ENCODE measurements around the gene PPP2R5D. TPM values are rescaled to one million over a fixed set of nuclear protein-coding genes. Genes with fewer than 3 reads are reported as not detected.

Gene PPP2R5D
- total RNA-seq, 4 donors from 2014 or later, result 38.0 to 87.5 (median 52.9) TPM

DNA sequence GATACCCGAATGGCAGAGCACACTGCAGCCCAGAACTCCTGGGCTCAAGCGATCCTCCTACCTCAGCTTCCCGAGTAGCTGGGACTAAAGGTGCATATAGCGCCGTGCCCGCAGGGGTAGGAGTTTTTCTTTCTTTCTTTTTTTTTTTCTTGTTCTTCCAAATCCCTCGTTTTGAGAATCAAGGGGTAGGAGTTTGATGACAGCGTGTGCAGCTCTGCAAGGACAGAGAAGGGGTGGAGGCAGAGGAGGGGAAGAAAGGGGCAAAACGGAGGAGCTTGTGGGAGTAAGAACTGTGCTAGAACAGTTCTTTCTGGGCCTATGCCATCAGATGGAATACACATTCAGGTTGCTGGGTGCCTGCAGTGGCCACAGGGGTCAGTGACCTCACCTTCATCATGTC, 52.3 kb downstream of the PPP2R5D start:
- Histone ChIP-seq H3K36me3 (peaks cover 0 to 13% (median 0%) of the 10 kb centered on the region in 4 donors), H3K27ac (no peak overlapping the region), H3K27me3 (no peaks in the 10 kb centered on the region), H3K9me3 (no peaks in the 10 kb centered on the region), H3K4me1 (no peaks in the 10 kb centered on the region), H3K4me3 (no peak overlapping the region)
- no peak for DNase-seq
- 88 to 94% methylated on average over 8 to 9 of the region's 9 CpGs for WGBS, 2 donors (ENCODE audit: low coverage in 1 of 2)
- TF ChIP-seq, protein P1, sequence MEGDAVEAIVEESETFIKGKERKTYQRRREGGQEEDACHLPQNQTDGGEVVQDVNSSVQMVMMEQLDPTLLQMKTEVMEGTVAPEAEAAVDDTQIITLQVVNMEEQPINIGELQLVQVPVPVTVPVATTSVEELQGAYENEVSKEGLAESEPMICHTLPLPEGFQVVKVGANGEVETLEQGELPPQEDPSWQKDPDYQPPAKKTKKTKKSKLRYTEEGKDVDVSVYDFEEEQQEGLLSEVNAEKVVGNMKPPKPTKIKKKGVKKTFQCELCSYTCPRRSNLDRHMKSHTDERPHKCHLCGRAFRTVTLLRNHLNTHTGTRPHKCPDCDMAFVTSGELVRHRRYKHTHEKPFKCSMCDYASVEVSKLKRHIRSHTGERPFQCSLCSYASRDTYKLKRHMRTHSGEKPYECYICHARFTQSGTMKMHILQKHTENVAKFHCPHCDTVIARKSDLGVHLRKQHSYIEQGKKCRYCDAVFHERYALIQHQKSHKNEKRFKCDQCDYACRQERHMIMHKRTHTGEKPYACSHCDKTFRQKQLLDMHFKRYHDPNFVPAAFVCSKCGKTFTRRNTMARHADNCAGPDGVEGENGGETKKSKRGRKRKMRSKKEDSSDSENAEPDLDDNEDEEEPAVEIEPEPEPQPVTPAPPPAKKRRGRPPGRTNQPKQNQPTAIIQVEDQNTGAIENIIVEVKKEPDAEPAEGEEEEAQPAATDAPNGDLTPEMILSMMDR (IDR thresholded peaks at IDR 0.05), result no peak
- intact Hi-C loops (cut with DNase I; ENCODE audit: low total_unique reads), result no loop called here
- in situ Hi-C loops (cut with MboI; ENCODE audit: low pct_ligation_motif_present in 1 of 4, low pct_unique_long_range_greater_than_20kb in 1 of 4, low sequenced_read_pairs in 3 of 4), result no loop called here

DNA sequence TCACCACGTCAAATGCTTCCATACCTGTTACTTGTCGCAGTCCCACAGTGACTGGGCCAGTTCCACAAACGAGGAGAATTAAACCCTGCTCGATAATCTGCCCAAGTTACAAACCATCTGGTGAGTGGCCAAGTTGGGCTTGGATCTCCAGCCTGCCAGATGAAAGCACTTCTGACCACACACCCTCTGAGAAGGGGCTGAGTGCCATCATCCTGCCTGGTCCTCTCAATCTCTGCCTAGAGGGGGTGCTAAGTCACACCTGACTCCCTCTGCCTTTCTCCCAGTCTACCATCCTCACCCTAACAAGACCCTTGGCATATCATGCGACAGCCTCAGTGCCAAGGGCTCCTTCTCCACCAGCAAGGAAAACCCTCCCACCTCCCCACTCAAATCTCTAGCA, 52.8 kb downstream of the PPP2R5D start:
- H3K9me3 ChIP-seq, result no peaks in the 10 kb centered on the region
- H3K27ac ChIP-seq, result no peak overlapping the region
- DNase-seq, result no peak
- intact Hi-C loops (cut with DNase I; ENCODE audit: low total_unique reads) (no loop called here), in situ Hi-C loops (cut with MboI; ENCODE audit: low pct_ligation_motif_present in 1 of 4, low pct_unique_long_range_greater_than_20kb in 1 of 4, low sequenced_read_pairs in 3 of 4) (no loop called here)
- WGBS, 2 donors (ENCODE audit: low coverage in 1 of 2), result 81% methylated on average over 5 of the region's 5 CpGs; no CpG with 5 or more reads in 1 of the 2 donors
- no peak for TF ChIP-seq POLR2A (IDR thresholded peaks at IDR 0.05)
- TF ChIP-seq EP300 (IDR thresholded peaks at IDR 0.05; ENCODE audit: low read depth), result no peak
- TF ChIP-seq, protein P1 (IDR thresholded peaks at IDR 0.05), result no peak
- TF ChIP-seq POLR2AphosphoS5 (IDR thresholded peaks at IDR 0.05), result no peak
- no peaks in the 10 kb centered on the region for H3K27me3 ChIP-seq
- H3K4me3 ChIP-seq, result no peak overlapping the region
- no peaks in the 10 kb centered on the region for H3K4me1 ChIP-seq
- peaks cover 0 to 13% (median 0%) of the 10 kb centered on the region in 4 donors for H3K36me3 ChIP-seq

DNA sequence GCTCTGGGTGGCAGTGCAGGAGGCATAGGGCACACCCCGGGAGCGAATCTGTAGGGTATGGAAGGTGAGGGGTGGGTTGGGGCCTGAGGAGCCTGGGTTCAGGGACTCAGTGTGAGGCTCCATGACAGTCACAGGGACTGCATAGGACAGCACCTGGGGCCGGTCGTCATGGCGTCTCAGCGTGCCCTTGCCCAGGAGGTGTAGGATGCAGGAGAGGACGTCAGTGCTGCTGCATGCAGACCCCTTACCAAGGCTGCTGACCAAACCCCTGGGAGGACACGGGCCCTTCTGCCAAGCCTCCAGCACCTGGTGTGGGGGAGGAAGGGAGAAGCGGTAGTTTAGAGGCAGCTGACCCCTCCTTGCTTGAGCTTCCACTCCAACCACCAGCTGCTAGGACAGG, 53.3 kb downstream of the PPP2R5D start:
- TF ChIP-seq POLR2AphosphoS5 (IDR thresholded peaks at IDR 0.05) (no peak), POLR2A (IDR thresholded peaks at IDR 0.05) (no peak), EP300 (IDR thresholded peaks at IDR 0.05; ENCODE audit: low read depth) (no peak)
- TF ChIP-seq, protein P1 (IDR thresholded peaks at IDR 0.05), result no peak
- WGBS, 2 donors (ENCODE audit: low coverage in 1 of 2), result 87 to 100% methylated on average over 2 to 9 of the region's 9 CpGs
- Histone ChIP-seq H3K4me3 (no peak overlapping the region), H3K9me3 (no peaks in the 10 kb centered on the region), H3K27me3 (no peaks in the 10 kb centered on the region), H3K4me1 (no peaks in the 10 kb centered on the region), H3K27ac (no peak overlapping the region), H3K36me3 (peaks cover 0 to 13% (median 0%) of the 10 kb centered on the region in 4 donors)
- DNase-seq, result no peak
- in situ Hi-C loops (cut with MboI; ENCODE audit: low pct_ligation_motif_present in 1 of 4, low pct_unique_long_range_greater_than_20kb in 1 of 4, low sequenced_read_pairs in 3 of 4) (no loop called here), intact Hi-C loops (cut with DNase I; ENCODE audit: low total_unique reads) (no loop called here)

DNA sequence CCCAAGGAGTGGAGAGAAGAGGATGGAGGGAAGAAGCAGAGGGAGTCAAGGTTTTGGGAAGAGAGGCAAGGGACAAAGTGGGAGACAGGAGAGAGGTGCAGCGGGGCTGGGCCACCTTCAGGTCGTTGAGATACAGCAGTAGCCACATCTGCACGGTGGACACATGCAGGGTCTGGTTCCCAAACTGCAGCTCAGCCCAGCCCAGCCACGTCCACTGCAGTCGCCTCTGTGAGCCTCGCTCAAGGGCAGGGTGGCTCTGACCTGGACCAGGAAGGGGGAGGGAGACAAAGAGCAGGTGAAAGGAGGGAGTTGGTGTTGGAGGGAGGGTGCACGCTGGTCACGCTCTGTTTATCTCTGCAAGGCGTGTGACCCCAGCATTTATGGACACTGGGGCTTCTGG, 54.4 kb downstream of the PPP2R5D start:
- TF ChIP-seq POLR2AphosphoS5 (IDR thresholded peaks at IDR 0.05) (no peak), EP300 (IDR thresholded peaks at IDR 0.05; ENCODE audit: low read depth) (no peak), POLR2A (IDR thresholded peaks at IDR 0.05) (no peak)
- TF ChIP-seq, protein P1 (IDR thresholded peaks at IDR 0.05), result no peak
- H3K4me1 ChIP-seq, result no peaks in the 10 kb centered on the region
- DNase-seq, result no peak
- in situ Hi-C loops (cut with MboI; ENCODE audit: low pct_ligation_motif_present in 1 of 4, low pct_unique_long_range_greater_than_20kb in 1 of 4, low sequenced_read_pairs in 3 of 4) (no loop called here), intact Hi-C loops (cut with DNase I; ENCODE audit: low total_unique reads) (no loop called here)
- H3K27ac ChIP-seq, result no peak overlapping the region
- H3K9me3 ChIP-seq, result no peaks in the 10 kb centered on the region
- H3K36me3 ChIP-seq, result peaks cover 0 to 13% (median 4%) of the 10 kb centered on the region in 4 donors
- H3K4me3 ChIP-seq, result no peak overlapping the region
- H3K27me3 ChIP-seq, result no peaks in the 10 kb centered on the region
- 79 to 94% methylated on average over 6 to 9 of the region's 9 CpGs for WGBS, 2 donors (ENCODE audit: low coverage in 1 of 2)
